ENCODE data around the gene CMIP. TPM values are rescaled to one million over a fixed set of nuclear protein-coding genes. Genes with fewer than 3 reads are reported as not detected.
"Not testable (repeated sequence)": the region's sequence is repeated elsewhere in the genome, so short reads cannot be mapped to it uniquely, and the experiment has no call there.

CMIP gene
- 10 to 100 TPM; 26.3 to 29.1 TPM for total RNA-seq

GRCh38 chr16:81444448-81445121 lies at the start of gene CMIP:
Gene CMIP (plus strand): TSS chr16:81444808.
- ChIA-PET CTCF (interaction anchor here (1.0 kb wide), 1 partner anchor 12 kb away, joined by 3 read pairs; no protein-coding TSS in a partner anchor), POLR2A (interaction anchor here (1.4 kb wide), 1 partner anchor 130 kb away, joined by 4 read pairs; the partner anchor contains the start of gene GAN)

GRCh38 chr16:81394966-81395655 lies 49.5 kb upstream of the CMIP start:
- CTCF ChIA-PET = interaction anchor here (0.7 to 1.0 kb wide), 2 partner anchors 8 to 227 kb away, joined by 3 read pairs; no protein-coding TSS in a partner anchor
- POLR2A ChIA-PET = no interaction called here

GRCh38 chr16:81397058-81397878 lies 47.3 kb upstream of the CMIP start:
- CTCF ChIA-PET = no interaction called here
- POLR2A ChIA-PET = interaction anchor here (0.7 kb wide), 1 partner anchor 299 kb away, joined by 7 read pairs; no protein-coding TSS in a partner anchor

- POLR2A ChIA-PET = interaction anchor here (0.7 kb wide), 1 partner anchor 299 kb away, joined by 7 read pairs; no protein-coding TSS in a partner anchor
- CTCF ChIA-PET = no interaction called here
Observed at GRCh38 chr16:81397879-81398520, 46.6 kb upstream of the CMIP start.

GRCh38 chr16:81399909-81400308 lies 44.7 kb upstream of the CMIP start:
- ChIA-PET POLR2A (no interaction called here), CTCF (interaction anchor here (1.5 kb wide), 1 partner anchor 297 kb away, joined by 4 read pairs; no protein-coding TSS in a partner anchor)

- CTCF ChIA-PET = interaction anchor here (0.7 to 1.5 kb wide), 5 partner anchors 53 to 329 kb away, joined by 3 to 4 read pairs (median 3); no protein-coding TSS in a partner anchor
- POLR2A ChIA-PET = no interaction called here
Observed at GRCh38 chr16:81401035-81401950, 43.3 kb upstream of the CMIP start.

- POLR2A ChIA-PET = no interaction called here
- CTCF ChIA-PET = interaction anchor here (0.6 to 1.8 kb wide), 17 partner anchors 9 to 703 kb away, joined by 3 to 10 read pairs (median 4); no protein-coding TSS in a partner anchor
Observed at GRCh38 chr16:81403208-81403600, 41.4 kb upstream of the CMIP start.

GRCh38 chr16:81403601-81404391 lies 40.8 kb upstream of the CMIP start:
- ChIA-PET CTCF (interaction anchor here (0.6 to 1.8 kb wide), 22 partner anchors 9 to 703 kb away, joined by 3 to 10 read pairs (median 3); no protein-coding TSS in a partner anchor), POLR2A (no interaction called here)

GRCh38 chr16:81405002-81405401 lies 39.6 kb upstream of the CMIP start:
- CTCF ChIA-PET = interaction anchor here (1.6 kb wide), 1 partner anchor 220 kb away, joined by 3 read pairs; no protein-coding TSS in a partner anchor
- POLR2A ChIA-PET = not testable (repeated sequence)

- ChIA-PET CTCF (no interaction called here), POLR2A (no interaction called here)
Observed at GRCh38 chr16:81405702-81406113, 38.9 kb upstream of the CMIP start.

GRCh38 chr16:81408409-81408950 lies 36.1 kb upstream of the CMIP start:
- CTCF ChIA-PET = no interaction called here
- POLR2A ChIA-PET = no interaction called here

GRCh38 chr16:81409016-81409556 lies 35.5 kb upstream of the CMIP start:
- ChIA-PET CTCF (interaction anchor here (0.7 kb wide), 1 partner anchor 314 kb away, joined by 3 read pairs; no protein-coding TSS in a partner anchor), POLR2A (no interaction called here)

- ChIA-PET CTCF (interaction anchor here (0.7 kb wide), 1 partner anchor 131 kb away, joined by 5 read pairs; no protein-coding TSS in a partner anchor), POLR2A (no interaction called here)
Observed at GRCh38 chr16:81410643-81411293, 33.8 kb upstream of the CMIP start.

GRCh38 chr16:81413245-81413990 lies 31.2 kb upstream of the CMIP start:
- POLR2A ChIA-PET = no interaction called here

GRCh38 chr16:81415751-81416150 lies 28.9 kb upstream of the CMIP start:
- ChIA-PET POLR2A (no interaction called here), CTCF (no interaction called here)

More at GRCh38 chr16:81413245-81413990, 31.2 kb upstream of the CMIP start:
- CTCF ChIA-PET = interaction anchor here (1.4 to 2.9 kb wide), 2 partner anchors 10 to 284 kb away, joined by 4 to 9 read pairs; no protein-coding TSS in a partner anchor
